Sigmoid colon (tissue), 7 donors: Measurements from ENCODE around the gene CDH23. TPM values are rescaled to one million over a fixed set of nuclear protein-coding genes. Genes with fewer than 3 reads are reported as not detected.

Experiments
- DNase-seq: peaks from one replicate; pipeline ENCODE4 v3.0.0-alpha.2; 2019
- H3K27ac ChIP-seq, 4 donors: fragments of 200-600 bp; sonication (generic); one replicate each; pipeline ENCODE4 v1.5.1; 2016 to 2019; ENCODE audit warnings: mild to moderate bottlenecking in 1 of 4
- H3K27me3 ChIP-seq, 3 donors: fragments of 200-600 bp; sonication (generic); one replicate each; pipeline ENCODE4 v1.5.1; 2019; ENCODE audit warnings: mild to moderate bottlenecking in 1 of 3
- H3K36me3 ChIP-seq, 4 donors: fragments of 200-600 bp; sonication (generic); one replicate each; pipeline ENCODE4 v1.5.1; 2016 to 2019
- H3K4me1 ChIP-seq, 4 donors: fragments of 200-600 bp; sonication (generic); one replicate each; pipeline ENCODE4 v1.5.1; 2017 to 2019
- H3K4me3 ChIP-seq, 4 donors: fragments of 200-600 bp; sonication (generic); one replicate each; pipeline ENCODE4 v1.5.1; 2017 to 2019; ENCODE audit warnings: mild to moderate bottlenecking in 2 of 4, moderate library complexity in 1 of 4
- H3K9me3 ChIP-seq, 4 donors: fragments of 200-600 bp in 3 of 4; sonication (generic) in 3 of 4; one replicate each; pipeline versions ENCODE4 v1.5.1 to v1.6.1; 2013 to 2019
- CTCF ChIP-seq, 4 experiments: fragments of 450-650 bp in 3 of 4; fragments of 200-600 bp in 1 of 4; IDR thresholded peaks; one replicate each; pipeline ENCODE4 v1.5.1; 2016 to 2019; ENCODE audit warnings: antibody characterized with exemption in 4 of 4, mild to moderate bottlenecking in 3 of 4, moderate library complexity in 2 of 4
- EP300 ChIP-seq, 4 donors: sonication (generic); formaldehyde crosslinking; IDR thresholded peaks; one replicate each; pipeline ENCODE4 v1.6.1; 2017; ENCODE audit warnings: antibody characterized with exemption in 4 of 4
- POLR2A ChIP-seq, 2 donors: fragments of 450-650 bp; IDR thresholded peaks; one replicate each; pipeline ENCODE4 v1.6.1; 2016; ENCODE audit warnings: antibody characterized with exemption in 2 of 2, mild to moderate bottlenecking in 2 of 2, moderate library complexity in 2 of 2
- POLR2AphosphoS5 ChIP-seq, 4 donors: sonication (generic); formaldehyde crosslinking; IDR thresholded peaks; one replicate each; pipeline ENCODE4 v1.6.1; 2017; ENCODE audit warnings: antibody characterized with exemption in 4 of 4
- WGBS, 2 donors: extraction: QIAGEN DNeasy Blood & Tissue Kit; methylation state at CpG; one replicate each; pipeline ENCODE4 v1.1.7; 2013; 5-methylcytosine and 5-hydroxymethylcytosine counted together
- intact Hi-C: fragments of 100-400 bp; cut with DNase I; formaldehyde crosslinking; loops from one replicate; pipeline ENCODE4 v1.15.1; 2023
- polyA plus RNA-seq, 3 donors: library from polyadenylated mRNA; stranded (reverse); fragments of 200-250 nt; gene quantifications; one replicate each; pipeline ENCODE4 v1.2.3, GENCODE V29; 2013
- total RNA-seq, 4 donors: library from RNA; depleted of rRNA; stranded (reverse); fragments of >200 nt; gene quantifications; one replicate each; pipeline ENCODE4 v1.1.0, GENCODE V29; 2016
- donor health status: healthy with polysubstance abuse.
- donor health status: Bipolar disorder and iron deficiency.
- donor health status: healthy.

CDH23 gene
- total and polyA plus RNA-seq, 7 donors = 1.5 to 7.2 (median 3.0) TPM

DNA sequence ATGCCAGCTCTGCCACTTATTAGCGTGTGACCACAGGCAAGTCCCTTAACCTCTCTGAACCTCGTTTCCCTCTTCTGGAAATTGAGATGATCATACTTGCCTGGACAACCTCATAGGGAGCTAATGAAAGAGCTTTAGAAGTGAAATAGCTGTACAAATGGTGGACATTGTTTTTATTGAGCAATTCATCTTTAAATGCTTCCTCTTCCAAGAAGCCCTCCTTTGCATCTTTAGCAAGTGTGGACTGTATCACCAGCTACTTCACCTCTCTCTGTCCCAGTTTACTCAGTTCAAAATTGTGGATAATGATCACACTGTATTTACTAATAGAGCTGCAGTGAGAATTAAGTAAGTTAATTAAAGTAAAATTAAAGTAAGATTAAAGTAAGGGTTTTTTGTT is 61.7 kb downstream of the CDH23 start:
- 79 to 89% methylated on average over 2 of the region's 2 CpGs for WGBS, 2 donors
- no peaks in the 10 kb centered on the region for H3K9me3 ChIP-seq
- H3K4me1 ChIP-seq = no peaks in the 10 kb centered on the region
- H3K4me3 ChIP-seq = no peak overlapping the region
- no peaks in the 10 kb centered on the region for H3K27me3 ChIP-seq
- H3K36me3 ChIP-seq = no peaks in the 10 kb centered on the region
- no peak for TF ChIP-seq CTCF (IDR thresholded peaks at IDR 0.05)
- TF ChIP-seq POLR2AphosphoS5 (IDR thresholded peaks at IDR 0.05) = no peak
- no peak for TF ChIP-seq POLR2A (IDR thresholded peaks at IDR 0.05)
- no peak for TF ChIP-seq EP300 (IDR thresholded peaks at IDR 0.05)
- intact Hi-C loops = no loop called here
- no peak overlapping the region for H3K27ac ChIP-seq
- no peak for DNase-seq

DNA sequence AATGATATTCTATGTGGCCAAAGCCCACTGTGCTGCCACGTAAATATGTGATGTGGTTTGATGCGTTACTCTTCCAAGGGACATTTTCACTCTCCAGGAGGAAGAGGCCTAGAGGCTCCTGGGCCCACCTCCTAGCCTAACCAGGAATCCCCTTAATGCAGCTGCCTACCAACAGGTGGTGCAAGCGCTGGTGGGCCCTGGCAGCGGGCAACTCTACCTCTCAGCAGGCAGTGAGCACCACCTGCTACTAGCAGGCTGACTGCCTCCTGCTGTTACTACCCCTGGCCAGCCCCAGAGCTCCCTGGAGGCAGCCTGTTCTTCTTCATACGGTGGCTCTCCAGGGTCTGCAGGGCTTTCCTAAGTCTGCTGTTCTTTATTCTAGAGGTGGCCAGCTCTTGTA is 62.8 kb downstream of the CDH23 start:
- Histone ChIP-seq H3K4me1 (no peaks in the 10 kb centered on the region), H3K36me3 (no peaks in the 10 kb centered on the region), H3K27me3 (no peaks in the 10 kb centered on the region), H3K9me3 (no peaks in the 10 kb centered on the region), H3K4me3 (no peak overlapping the region), H3K27ac (no peak overlapping the region)
- 92 to 94% methylated on average over 5 of the region's 5 CpGs for WGBS, 2 donors
- intact Hi-C loops = no loop called here
- no peak for DNase-seq
- no peak for TF ChIP-seq CTCF (IDR thresholded peaks at IDR 0.05)
- no peak for TF ChIP-seq EP300 (IDR thresholded peaks at IDR 0.05)
- TF ChIP-seq POLR2A (IDR thresholded peaks at IDR 0.05) = no peak
- TF ChIP-seq POLR2AphosphoS5 (IDR thresholded peaks at IDR 0.05) = no peak

DNA sequence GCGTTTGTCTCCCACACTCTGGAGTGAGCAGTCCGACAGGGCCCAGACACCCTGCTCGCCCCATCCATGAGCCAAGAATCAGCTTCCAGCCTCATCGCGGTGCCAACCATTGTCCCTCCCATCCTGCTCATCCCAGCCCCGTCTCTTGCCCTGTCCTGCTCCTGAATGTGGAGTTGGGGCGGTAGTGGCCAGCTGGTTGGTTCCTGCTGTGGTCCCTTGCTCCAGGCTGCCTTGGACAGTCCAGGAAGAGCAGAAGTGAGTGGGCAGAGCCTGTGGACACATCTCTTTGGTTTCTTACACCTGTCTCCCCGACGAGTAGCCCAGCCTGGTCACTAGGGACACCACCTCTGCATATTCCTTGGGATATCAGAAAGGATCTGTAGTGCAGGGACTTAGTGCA is 63.9 kb downstream of the CDH23 start:
- no peak for DNase-seq
- no peaks in the 10 kb centered on the region for H3K27me3 ChIP-seq
- H3K27ac ChIP-seq = no peak overlapping the region
- H3K36me3 ChIP-seq = no peaks in the 10 kb centered on the region
- no peak overlapping the region for H3K4me3 ChIP-seq
- no peaks in the 10 kb centered on the region for H3K9me3 ChIP-seq
- no peaks in the 10 kb centered on the region for H3K4me1 ChIP-seq
- TF ChIP-seq EP300 (IDR thresholded peaks at IDR 0.05) = no peak
- no peak for TF ChIP-seq POLR2A (IDR thresholded peaks at IDR 0.05)
- TF ChIP-seq CTCF (IDR thresholded peaks at IDR 0.05) = no peak
- no peak for TF ChIP-seq POLR2AphosphoS5 (IDR thresholded peaks at IDR 0.05)
- WGBS, 2 donors = 87 to 93% methylated on average over 9 of the region's 9 CpGs
- intact Hi-C loops = no loop called here

GRCh38 chr10:71461457-71461856 is 64.7 kb downstream of the CDH23 start:
- TF ChIP-seq POLR2AphosphoS5 (IDR thresholded peaks at IDR 0.05) = no peak
- TF ChIP-seq POLR2A (IDR thresholded peaks at IDR 0.05) = no peak
- no peak for TF ChIP-seq CTCF (IDR thresholded peaks at IDR 0.05)
- TF ChIP-seq EP300 (IDR thresholded peaks at IDR 0.05) = no peak
- no peak overlapping the region for H3K27ac ChIP-seq
- no peaks in the 10 kb centered on the region for H3K27me3 ChIP-seq
- H3K4me1 ChIP-seq = no peaks in the 10 kb centered on the region
- WGBS, 2 donors = 87 to 95% methylated on average over 13 of the region's 13 CpGs
- intact Hi-C loops = no loop called here
- H3K4me3 ChIP-seq = no peak overlapping the region
- no peaks in the 10 kb centered on the region for H3K9me3 ChIP-seq
- H3K36me3 ChIP-seq = no peaks in the 10 kb centered on the region
- no peak for DNase-seq
